PFSK-1 (cell line): ENCODE data around the gene UBE2I.

ENCODE experiments used
- POLR2AphosphoS5 ChIP-seq: IDR thresholded peaks from 2 replicates; pipeline ENCODE4 v1.6.1; 2012; ENCODE audit warnings: low read depth, mild to moderate bottlenecking, control low read depth, low read length, moderate library complexity
- REST ChIP-seq, 2 experiments: IDR thresholded peaks; 2 replicates each; pipeline versions ENCODE4 v1.6.1 to v1.8.0; 2011 to 2012; ENCODE audit warnings: low read depth in 2 of 2, low read length in 2 of 2, control low read depth in 1 of 2, inconsistent platforms in 1 of 2, mild to moderate bottlenecking in 1 of 2, moderate library complexity in 1 of 2; ENCODE audit not compliant: insufficient read depth in 1 of 2
- TAF1 ChIP-seq: IDR thresholded peaks from 2 replicates; pipeline ENCODE4 v1.6.1; 2012; ENCODE audit warnings: low read length, control low read depth, borderline replicate concordance; ENCODE audit not compliant: insufficient read depth

GRCh38 chr16:1278477-1278876 lies 31.0 kb upstream of the UBE2I start:
- TF ChIP-seq POLR2AphosphoS5 (no peak), REST (IDR thresholded peaks at IDR 0.05; ENCODE audit: insufficient read depth in 1 of 2, low read depth in 2 of 2, low read length in 2 of 2) (no peak), TAF1 (no peak)
